HG03521 (cell line): ENCODE results near the gene ZNF628.

Experiments used
- ATAC-seq: cut with Tn5 transposase; IDR thresholded peaks from one replicate; pipeline ENCODE4 v1.9.1; 2021; ENCODE audit warnings: mild to moderate bottlenecking, moderate library complexity; ENCODE audit not compliant: unreplicated experiment

Gene ZNF628

GRCh38 chr19:55483706-55484592 lies 7.5 kb downstream of the ZNF628 start:
- ATAC-seq, result no peak

- ATAC-seq, result peak; percentile 49
Observed at GRCh38 chr19:55484593-55485438, 8.4 kb downstream of the ZNF628 start, which contains the start of gene NAT14. Gene NAT14 (plus strand): TSS chr19:55485188. CDS start chr19:55485709, 521 bp downstream.

- ATAC-seq, result no peak
Observed at GRCh38 chr19:55485439-55486011, 9.1 kb downstream of the ZNF628 start.

GRCh38 chr19:55486043-55486970 lies 9.9 kb downstream of the ZNF628 start:
- ATAC-seq, result no peak

- ATAC-seq, result no peak
Observed at GRCh38 chr19:55486971-55487923, 10.8 kb downstream of the ZNF628 start.

- no peak for ATAC-seq
Observed at GRCh38 chr19:55487924-55488687, 11.7 kb downstream of the ZNF628 start, which contains the start of gene SSC5D. Gene SSC5D (plus strand): TSS chr19:55488436. CDS start chr19:55488590, 154 bp downstream.

- ATAC-seq, result no peak
Observed at GRCh38 chr19:55488986-55489710, 12.7 kb downstream of the ZNF628 start.

- no peak for ATAC-seq
Observed at GRCh38 chr19:55489711-55490477, 13.5 kb downstream of the ZNF628 start.

- no peak for ATAC-seq
Observed at GRCh38 chr19:55490478-55491432, 14.3 kb downstream of the ZNF628 start.

- no peak for ATAC-seq
Observed at GRCh38 chr19:55491546-55492360, 15.3 kb downstream of the ZNF628 start.

- ATAC-seq, result no peak
Observed at GRCh38 chr19:55492362-55492944, 16.0 kb downstream of the ZNF628 start.

GRCh38 chr19:55493052-55493644 lies 16.7 kb downstream of the ZNF628 start:
- ATAC-seq, result no peak

GRCh38 chr19:55493645-55494171 lies 17.3 kb downstream of the ZNF628 start:
- ATAC-seq, result no peak
